KOPT-K1 (cell line): ENCODE results near the gene ERGIC3.
A peak's percentile ranks its signal among the peaks of the same experiment; 100 is the strongest.

Experiments used
- H3K27ac ChIP-seq: fragments of 200-600 bp; sonication (generic); 2 replicates; pipeline ENCODE4 v1.5.1; 2016; ENCODE audit warnings: antibody characterized with exemption, mild to moderate bottlenecking, low read depth, low read length; ENCODE audit not compliant: poor library complexity, severe bottlenecking
- H3K36me3 ChIP-seq: fragments of 200-600 bp; sonication (generic); 2 replicates; pipeline ENCODE4 v1.5.1; 2017; ENCODE audit warnings: antibody characterized with exemption, mild to moderate bottlenecking, low read length, moderate library complexity; ENCODE audit not compliant: insufficient read depth
- H3K9me3 ChIP-seq: fragments of 200-600 bp; sonication (generic); 2 replicates; pipeline ENCODE4 v1.5.1; 2017; ENCODE audit warnings: antibody characterized with exemption, low read length, mild to moderate bottlenecking; ENCODE audit not compliant: insufficient read depth, poor library complexity, severe bottlenecking

Gene ERGIC3

DNA sequence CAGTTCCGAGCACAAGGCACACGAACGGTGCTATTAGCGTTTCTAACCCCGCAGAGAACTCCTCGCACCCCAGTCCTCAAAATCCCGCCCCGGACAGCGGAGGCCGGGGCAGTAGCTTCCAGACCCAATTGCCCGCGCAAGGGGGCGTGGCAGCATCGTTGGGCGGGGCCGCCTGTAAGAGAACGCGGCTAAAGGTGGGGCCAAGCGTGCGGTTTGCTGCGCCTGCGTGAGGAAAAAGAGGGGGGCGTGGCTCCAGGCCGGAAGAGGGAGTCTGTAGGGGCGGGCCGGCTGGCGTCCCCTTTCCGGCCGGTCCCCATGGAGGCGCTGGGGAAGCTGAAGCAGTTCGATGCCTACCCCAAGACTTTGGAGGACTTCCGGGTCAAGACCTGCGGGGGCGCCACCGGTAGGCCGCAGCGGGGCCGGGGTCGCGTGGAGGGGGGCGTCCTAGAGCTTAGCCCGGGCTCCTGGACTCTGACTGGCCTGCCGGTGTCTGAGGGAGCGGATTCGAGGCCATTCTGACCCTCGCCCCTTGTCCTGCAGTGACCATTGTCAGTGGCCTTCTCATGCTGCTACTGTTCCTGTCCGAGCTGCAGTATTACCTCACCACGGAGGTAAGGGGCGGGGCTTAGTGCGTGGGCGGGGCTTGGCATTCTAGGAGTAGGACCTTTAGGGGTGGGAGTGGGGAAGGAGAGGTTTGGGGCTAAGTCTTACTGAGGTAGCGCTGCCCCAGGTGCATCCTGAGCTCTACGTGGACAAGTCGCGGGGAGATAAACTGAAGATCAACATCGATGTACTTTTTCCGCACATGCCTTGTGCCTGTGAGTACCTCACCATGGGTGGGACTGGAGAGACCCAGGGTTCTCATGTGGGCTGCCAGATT lies at the start of gene ERGIC3:
ERGIC3 (plus strand) TSS at position 296 of the 880 bp plus-strand sequence; CDS start at position 316, 20 bp downstream.
- Histone ChIP-seq H3K27ac (peak within 1 kb of the TSS; percentile 64), H3K36me3 (peaks cover 29% of the 10 kb centered on the region; the same call in 1 of the 2 replicates), H3K9me3 (no peaks in the 10 kb centered on the region)

DNA sequence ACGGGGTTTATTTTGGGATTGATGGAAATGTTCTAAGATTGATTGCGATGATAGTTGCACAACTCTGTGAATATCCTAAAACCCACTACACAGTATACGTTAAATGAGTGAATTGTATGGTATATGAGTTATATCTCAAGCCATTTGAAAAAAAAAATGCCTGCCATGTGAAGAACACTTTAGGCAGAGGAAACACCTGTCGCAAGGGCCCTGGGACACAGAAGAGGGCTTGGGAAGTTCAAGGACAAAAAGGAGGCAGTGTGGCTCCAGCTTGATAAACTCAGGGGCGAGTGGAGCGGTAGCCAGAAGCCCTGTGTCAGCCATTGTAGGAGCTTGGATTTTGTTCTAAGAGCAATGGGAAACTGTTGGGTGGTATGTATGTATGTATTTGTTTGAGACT lies 49.5 kb upstream of the ERGIC3 start:
- Histone ChIP-seq H3K9me3 (no peaks in the 10 kb centered on the region), H3K27ac (no peak overlapping the region), H3K36me3 (peaks cover 87% of the 10 kb centered on the region)

DNA sequence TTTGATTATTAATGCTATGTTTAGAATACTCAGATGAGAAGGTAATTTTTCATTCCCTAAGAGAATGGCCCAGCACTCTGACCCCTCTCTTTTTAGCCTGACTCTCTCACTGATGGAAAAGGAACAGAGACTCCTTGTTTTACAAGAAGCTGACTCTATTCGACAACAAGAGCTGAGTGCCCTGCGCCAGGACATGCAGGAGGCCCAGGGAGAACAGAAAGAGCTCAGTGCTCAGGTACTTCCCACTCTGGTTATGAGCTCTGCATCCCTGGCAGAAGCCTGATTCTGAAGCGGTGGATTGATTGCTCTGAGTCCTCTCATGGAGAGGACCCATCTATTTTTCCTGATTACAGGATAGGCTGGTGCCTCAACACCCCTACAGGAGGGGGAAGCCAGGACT lies 45.4 kb upstream of the ERGIC3 start:
- H3K36me3 ChIP-seq = peaks cover 100% of the 10 kb centered on the region
- H3K9me3 ChIP-seq = no peaks in the 10 kb centered on the region
- H3K27ac ChIP-seq = no peak overlapping the region

DNA sequence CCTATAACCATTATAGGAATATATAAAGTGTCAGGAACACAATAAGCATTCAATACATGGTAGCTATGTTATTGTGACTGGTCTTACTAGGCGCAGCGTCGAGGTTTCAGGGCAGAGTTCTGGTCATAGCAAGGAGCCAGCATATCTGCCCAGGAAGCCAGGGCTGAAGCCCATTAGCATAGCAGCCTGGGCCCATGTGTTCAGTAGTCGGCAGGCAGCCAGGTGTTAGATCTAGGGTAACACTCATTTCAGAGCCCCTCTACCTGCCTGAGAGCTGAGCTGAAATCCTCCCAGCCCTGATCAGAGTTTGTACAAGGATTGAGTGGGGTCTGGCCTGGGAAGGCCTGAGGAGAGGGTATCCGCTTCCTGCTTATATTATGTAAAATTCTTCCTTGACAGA lies 44.6 kb upstream of the ERGIC3 start:
- Histone ChIP-seq H3K27ac (no peak overlapping the region), H3K9me3 (no peaks in the 10 kb centered on the region), H3K36me3 (peaks cover 100% of the 10 kb centered on the region)

DNA sequence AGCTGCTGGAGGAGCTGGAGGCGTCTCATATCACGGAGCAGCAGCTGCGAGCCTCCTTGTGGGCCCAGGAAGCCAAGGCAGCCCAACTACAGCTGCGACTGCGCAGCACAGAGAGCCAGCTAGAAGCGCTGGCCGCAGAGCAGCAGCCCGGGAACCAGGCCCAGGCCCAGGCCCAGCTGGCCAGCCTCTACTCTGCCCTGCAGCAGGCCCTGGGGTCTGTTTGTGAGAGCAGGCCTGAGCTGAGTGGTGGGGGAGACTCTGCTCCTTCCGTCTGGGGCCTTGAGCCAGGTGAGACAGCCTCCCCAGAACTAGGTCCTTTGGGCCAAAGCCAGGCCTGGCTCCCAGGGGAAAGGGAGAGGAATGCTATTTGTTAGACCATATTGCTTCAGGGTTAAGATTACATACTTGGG lies 44.1 kb upstream of the ERGIC3 start:
- Histone ChIP-seq H3K36me3 (peaks cover 100% of the 10 kb centered on the region), H3K27ac (no peak overlapping the region), H3K9me3 (no peaks in the 10 kb centered on the region)

DNA sequence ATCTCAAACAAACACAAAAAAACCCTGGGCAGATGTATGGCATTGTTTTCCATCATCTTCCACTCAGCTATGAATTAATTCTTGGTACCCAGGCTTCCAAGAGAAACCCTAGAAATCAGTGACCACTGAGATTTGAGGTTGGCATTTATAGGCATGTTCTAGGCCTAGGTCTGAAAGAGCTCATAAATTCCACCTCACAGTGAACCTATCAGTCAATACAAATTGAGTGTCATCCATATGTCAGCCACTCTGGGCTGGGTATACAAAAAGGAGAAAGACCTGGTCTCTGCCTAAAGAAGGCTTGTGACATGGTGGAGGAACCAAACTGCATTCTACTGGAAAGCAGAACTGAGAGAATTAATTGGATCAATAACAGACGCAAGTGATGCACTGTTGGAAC lies 42.6 kb upstream of the ERGIC3 start:
- Histone ChIP-seq H3K9me3 (no peaks in the 10 kb centered on the region), H3K36me3 (peaks cover 100% of the 10 kb centered on the region), H3K27ac (no peak overlapping the region)

DNA sequence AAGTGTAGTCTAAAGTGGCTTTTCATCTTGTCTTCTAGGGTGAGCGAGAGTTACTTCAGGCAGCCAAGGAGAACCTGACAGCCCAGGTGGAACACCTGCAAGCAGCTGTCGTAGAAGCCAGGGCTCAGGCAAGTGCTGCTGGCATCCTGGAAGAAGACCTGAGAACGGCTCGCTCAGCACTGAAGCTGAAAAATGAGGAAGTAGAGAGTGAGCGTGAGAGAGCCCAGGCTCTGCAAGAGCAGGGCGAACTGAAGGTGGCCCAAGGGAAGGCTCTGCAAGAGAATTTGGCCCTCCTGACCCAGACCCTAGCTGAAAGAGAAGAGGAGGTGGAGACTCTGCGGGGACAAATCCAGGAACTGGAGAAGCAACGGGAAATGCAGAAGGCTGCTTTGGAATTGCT lies 39.5 kb upstream of the ERGIC3 start:
- Histone ChIP-seq H3K36me3 (peaks cover 100% of the 10 kb centered on the region), H3K27ac (no peak overlapping the region), H3K9me3 (no peaks in the 10 kb centered on the region)

DNA sequence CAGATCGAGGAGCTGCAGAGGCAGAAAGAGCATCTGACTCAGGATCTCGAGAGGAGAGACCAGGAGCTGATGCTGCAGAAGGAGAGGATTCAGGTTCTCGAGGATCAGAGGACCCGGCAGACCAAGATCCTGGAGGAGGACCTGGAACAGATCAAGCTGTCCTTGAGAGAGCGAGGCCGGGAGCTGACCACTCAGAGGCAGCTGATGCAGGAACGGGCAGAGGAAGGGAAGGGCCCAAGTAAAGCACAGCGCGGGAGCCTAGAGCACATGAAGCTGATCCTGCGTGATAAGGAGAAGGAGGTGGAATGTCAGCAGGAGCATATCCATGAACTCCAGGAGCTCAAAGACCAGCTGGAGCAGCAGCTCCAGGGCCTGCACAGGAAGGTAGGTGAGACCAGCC lies 38.6 kb upstream of the ERGIC3 start:
- peaks cover 100% of the 10 kb centered on the region for H3K36me3 ChIP-seq
- H3K27ac ChIP-seq = no peak overlapping the region
- H3K9me3 ChIP-seq = no peaks in the 10 kb centered on the region

DNA sequence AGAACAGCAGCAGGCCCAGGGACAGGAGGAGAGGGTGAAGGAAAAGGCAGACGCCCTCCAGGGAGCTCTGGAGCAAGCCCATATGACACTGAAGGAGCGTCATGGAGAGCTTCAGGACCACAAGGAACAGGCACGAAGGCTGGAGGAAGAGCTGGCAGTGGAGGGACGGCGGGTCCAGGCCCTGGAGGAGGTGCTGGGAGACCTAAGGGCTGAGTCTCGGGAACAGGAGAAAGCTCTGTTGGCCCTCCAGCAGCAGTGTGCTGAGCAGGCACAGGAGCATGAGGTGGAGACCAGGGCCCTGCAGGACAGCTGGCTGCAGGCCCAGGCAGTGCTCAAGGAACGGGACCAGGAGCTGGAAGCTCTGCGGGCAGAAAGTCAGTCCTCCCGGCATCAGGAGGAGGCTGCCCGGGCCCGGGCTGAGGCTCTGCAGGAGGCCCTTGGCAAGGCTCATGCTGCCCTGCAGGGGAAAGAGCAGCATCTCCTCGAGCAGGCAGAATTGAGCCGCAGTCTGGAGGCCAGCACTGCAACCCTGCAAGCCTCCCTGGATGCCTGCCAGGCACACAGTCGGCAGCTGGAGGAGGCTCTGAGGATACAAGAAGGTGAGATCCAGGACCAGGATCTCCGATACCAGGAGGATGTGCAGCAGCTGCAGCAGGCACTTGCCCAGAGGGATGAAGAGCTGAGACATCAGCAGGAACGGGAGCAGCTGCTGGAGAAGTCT lies 37.9 kb upstream of the ERGIC3 start:
- no peaks in the 10 kb centered on the region for H3K9me3 ChIP-seq
- H3K36me3 ChIP-seq = peaks cover 100% of the 10 kb centered on the region
- H3K27ac ChIP-seq = no peak overlapping the region

DNA sequence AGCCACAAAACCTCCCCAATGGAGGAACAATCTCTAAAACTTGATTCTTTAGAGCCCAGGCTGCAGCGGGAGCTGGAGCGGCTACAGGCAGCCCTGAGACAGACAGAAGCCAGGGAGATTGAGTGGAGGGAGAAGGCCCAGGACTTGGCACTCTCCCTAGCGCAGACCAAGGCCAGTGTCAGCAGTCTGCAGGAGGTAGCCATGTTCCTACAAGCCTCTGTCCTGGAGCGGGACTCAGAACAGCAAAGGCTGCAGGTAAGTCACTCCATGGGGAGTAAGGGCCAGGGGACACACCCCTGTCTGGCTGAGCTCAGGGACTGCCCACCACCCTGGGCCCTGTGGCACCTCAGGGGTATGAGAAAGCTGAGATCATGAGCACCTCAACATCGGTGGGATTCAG lies 37.1 kb upstream of the ERGIC3 start:
- Histone ChIP-seq H3K9me3 (no peaks in the 10 kb centered on the region), H3K36me3 (peaks cover 100% of the 10 kb centered on the region), H3K27ac (no peak overlapping the region)

DNA sequence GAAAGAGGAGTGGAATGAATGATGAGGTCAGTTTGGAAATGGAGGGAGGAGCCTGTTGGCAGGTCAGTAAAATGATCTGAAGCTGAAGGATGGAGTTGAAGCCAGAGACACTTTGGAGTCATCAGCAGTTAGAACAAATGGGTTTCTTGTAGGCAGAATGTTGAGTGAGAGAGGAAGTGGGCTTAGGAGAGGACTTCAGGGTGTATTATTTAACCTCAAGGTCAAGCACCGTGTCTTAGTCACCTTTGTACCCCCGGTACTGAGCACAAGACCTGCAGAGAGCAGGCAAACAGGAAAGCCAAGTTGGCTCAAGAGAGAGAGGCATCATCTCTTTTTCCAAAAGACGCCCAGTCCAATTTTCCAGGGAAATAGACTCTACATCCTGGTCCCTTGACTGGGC lies 35.7 kb upstream of the ERGIC3 start:
- no peaks in the 10 kb centered on the region for H3K9me3 ChIP-seq
- H3K36me3 ChIP-seq = peaks cover 100% of the 10 kb centered on the region
- no peak overlapping the region for H3K27ac ChIP-seq

DNA sequence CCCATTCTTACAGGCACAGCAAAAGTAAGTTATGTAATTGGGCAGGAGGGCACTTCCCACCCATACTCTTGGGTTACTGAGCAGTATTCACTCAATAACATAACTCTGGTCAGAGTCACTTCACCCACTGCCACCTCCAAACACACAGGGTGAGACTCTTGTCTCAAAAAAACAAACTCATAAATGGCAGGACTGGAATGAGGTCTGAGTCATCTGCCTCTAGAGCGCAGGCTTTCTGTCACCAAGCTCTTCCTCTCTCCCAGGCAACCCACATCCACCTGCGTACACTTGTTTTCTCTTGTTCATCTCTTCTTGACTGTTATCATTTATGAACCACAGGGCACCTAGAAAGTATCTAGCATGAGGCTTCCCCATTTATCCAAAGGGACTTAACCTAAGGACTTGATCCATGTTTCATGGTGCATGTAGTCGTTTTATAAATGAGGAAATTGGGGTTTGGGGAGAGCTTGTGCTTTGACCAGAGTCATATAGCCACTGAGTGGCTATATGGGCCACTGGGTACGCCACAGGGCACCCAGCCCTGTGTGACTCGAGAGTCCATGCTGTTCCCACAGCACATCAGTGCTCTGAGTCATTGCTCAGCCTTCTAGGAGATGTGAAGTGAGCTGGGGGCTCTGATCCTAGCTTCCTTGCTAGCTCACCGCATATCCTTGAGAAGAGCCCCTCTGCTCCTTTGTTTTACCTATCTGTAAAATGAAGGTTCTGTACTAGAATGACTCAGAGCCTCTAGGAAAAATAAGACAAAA lies 34.8 kb upstream of the ERGIC3 start:
- Histone ChIP-seq H3K36me3 (peaks cover 100% of the 10 kb centered on the region), H3K27ac (no peak overlapping the region), H3K9me3 (no peaks in the 10 kb centered on the region)

DNA sequence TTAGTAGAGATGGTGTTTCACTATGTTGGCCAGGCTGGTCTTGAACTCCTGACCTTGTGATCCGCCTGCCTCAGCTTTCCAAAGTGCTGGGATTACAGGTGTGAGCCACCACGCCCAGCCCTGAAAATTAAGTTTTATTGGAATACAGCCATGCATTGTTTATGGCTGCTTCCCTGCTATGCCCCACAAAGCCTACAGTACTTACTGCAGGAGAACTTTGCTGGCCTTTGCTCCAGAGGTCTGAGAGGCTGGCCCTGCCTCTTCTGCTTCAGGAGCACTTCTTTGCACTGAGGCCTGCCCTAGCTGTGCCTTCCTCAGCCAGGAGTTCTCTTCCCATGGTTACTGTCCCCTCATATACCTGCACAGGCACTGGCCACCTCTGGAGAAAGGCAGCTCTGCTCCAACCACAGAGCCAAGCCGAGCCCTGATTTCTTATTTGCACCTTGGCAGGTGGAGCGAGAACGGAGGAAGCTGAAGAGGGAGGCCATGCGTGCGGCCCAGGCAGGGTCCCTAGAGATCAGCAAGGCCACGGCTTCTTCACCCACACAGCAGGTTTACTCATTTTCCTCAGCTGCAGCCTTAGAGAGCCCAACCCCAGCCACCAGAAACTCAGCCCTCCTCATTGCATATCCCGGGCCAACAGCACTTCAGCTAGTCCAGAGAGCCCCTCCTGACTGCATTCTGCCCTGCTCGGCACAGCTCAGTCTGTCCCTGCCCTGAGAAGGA lies 33.2 kb upstream of the ERGIC3 start:
- Histone ChIP-seq H3K36me3 (peaks cover 100% of the 10 kb centered on the region), H3K27ac (no peak overlapping the region), H3K9me3 (no peaks in the 10 kb centered on the region)

DNA sequence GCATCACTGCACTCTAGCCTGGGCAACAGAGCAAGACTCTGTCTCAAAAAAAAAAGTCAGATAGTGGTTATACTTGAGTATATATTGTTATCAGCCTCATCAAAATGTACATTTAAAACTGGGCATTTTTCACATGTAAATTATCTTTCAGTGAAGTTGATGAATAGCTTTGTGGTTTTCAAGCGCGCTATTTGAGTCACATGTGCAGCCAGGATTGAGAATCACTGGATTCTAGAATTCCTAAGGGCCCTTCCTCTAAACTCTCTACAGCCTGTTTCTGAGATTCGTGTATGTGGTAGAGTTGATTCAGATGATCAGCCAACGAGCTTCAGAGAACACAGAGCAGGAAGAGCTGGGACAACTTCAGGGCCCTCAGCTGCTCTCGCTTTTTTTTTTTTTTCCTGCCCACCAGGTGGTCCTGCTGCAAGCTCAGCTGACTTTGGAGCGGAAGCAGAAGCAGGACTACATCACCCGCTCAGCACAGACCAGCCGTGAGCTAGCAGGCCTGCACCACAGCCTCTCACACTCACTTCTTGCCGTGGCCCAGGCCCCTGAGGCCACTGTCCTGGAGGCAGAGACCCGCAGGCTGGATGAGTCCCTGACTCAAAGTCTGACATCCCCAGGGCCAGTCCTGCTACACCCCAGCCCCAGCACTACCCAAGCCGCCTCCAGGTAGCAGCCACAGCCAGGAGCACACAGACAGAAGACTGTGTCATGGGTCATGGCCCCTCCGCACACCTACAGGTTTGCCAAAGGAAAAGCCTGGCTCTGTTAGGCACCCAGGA lies 30.7 kb upstream of the ERGIC3 start:
- Histone ChIP-seq H3K27ac (no peak overlapping the region), H3K36me3 (peaks cover 98% of the 10 kb centered on the region), H3K9me3 (no peaks in the 10 kb centered on the region)
